ENCODE data around the gene SAMD1. TPM values are rescaled to one million over a fixed set of nuclear protein-coding genes. Genes with fewer than 3 reads are reported as not detected.

SAMD1 gene
- polyA plus RNA-seq, 1 experiment, result 5.1 TPM

- Histone ChIP-seq H3K27me3 (ENCODE audit: control insufficient read depth, insufficient read depth, low read length) (no peaks in the 10 kb centered on the region), H3K9me3 (ENCODE audit: control insufficient read depth, insufficient read depth, low read length) (no peaks in the 10 kb centered on the region; the same call in 1 of the 2 replicates), H3K27ac (ENCODE audit: low read depth, low read length) (no peak overlapping the region), H3K4me3 (ENCODE audit: low read depth, low read length) (no peak overlapping the region)
- CTCF ChIA-PET, result no interaction called here
- TF ChIP-seq CTCF (IDR thresholded peaks at IDR 0.05; ENCODE audit: low read depth, low read length), result no peak
- DNase-seq (ENCODE audit: low read depth, low spot score), result no peak
- POLR2A ChIA-PET, result no interaction called here
These were observed 4.5 kb downstream of the SAMD1 start for GRCh38 chr19:14086098-14086497.

- no peak for TF ChIP-seq CTCF (IDR thresholded peaks at IDR 0.05; ENCODE audit: low read depth, low read length)
- ChIA-PET CTCF (no interaction called here), POLR2A (no interaction called here)
- H3K27ac ChIP-seq (ENCODE audit: low read depth, low read length), result no peak within 1 kb of the TSS
- H3K9me3 ChIP-seq (ENCODE audit: control insufficient read depth, insufficient read depth, low read length), result no peaks in the 10 kb centered on the region; the same call in 1 of the 2 replicates
- DNase-seq (ENCODE audit: low read depth, low spot score), result no peak
- no peak within 1 kb of the TSS for H3K4me3 ChIP-seq (ENCODE audit: low read depth, low read length)
- no peaks in the 10 kb centered on the region for H3K27me3 ChIP-seq (ENCODE audit: control insufficient read depth, insufficient read depth, low read length)
These were observed 5.1 kb downstream of the SAMD1 start, which contains the start of gene C19orf67 for GRCh38 chr19:14085309-14085995. C19orf67 (minus strand) TSS chr19:14085783; CDS start chr19:14085627, 156 bp downstream.

- CTCF ChIA-PET, result interaction anchor here (1.3 to 1.7 kb wide), 3 partner anchors 54 to 265 kb away, joined by 3 to 5 read pairs (median 4); partner anchors contain the start of gene ASF1B
- POLR2A ChIA-PET, result interaction anchor here (1.0 kb wide), 1 partner anchor 153 kb away, joined by 3 read pairs; no protein-coding TSS in a partner anchor
- DNase-seq (ENCODE audit: low read depth, low spot score), result no peak
- Histone ChIP-seq H3K4me3 (ENCODE audit: low read depth, low read length) (no peak overlapping the region), H3K27me3 (ENCODE audit: control insufficient read depth, insufficient read depth, low read length) (no peaks in the 10 kb centered on the region), H3K27ac (ENCODE audit: low read depth, low read length) (no peak overlapping the region), H3K9me3 (ENCODE audit: control insufficient read depth, insufficient read depth, low read length) (no peaks in the 10 kb centered on the region; the same call in 1 of the 2 replicates)
- TF ChIP-seq CTCF (IDR thresholded peaks at IDR 0.05; ENCODE audit: low read depth, low read length), result no peak
These were observed 7.9 kb downstream of the SAMD1 start for GRCh38 chr19:14082675-14082960.

GRCh38 chr19:14081797-14082674 is 8.5 kb downstream of the SAMD1 start:
- ChIA-PET CTCF (interaction anchor here (1.3 to 1.7 kb wide), 3 partner anchors 54 to 266 kb away, joined by 3 to 5 read pairs (median 4); partner anchors contain the start of gene ASF1B), POLR2A (interaction anchor here (0.6 to 1.5 kb wide), 5 partner anchors 9 to 243 kb away, joined by 3 to 10 read pairs (median 3); partner anchors contain the start of gene PRKACA)
- TF ChIP-seq CTCF (IDR thresholded peaks at IDR 0.05; ENCODE audit: low read depth, low read length), result no peak
- DNase-seq (ENCODE audit: low read depth, low spot score), result no peak
- peak overlapping the region; percentile 75 for H3K4me3 ChIP-seq (ENCODE audit: low read depth, low read length)
- peak overlapping the region; percentile 86 for H3K27ac ChIP-seq (ENCODE audit: low read depth, low read length)
- H3K9me3 ChIP-seq (ENCODE audit: control insufficient read depth, insufficient read depth, low read length), result no peaks in the 10 kb centered on the region; the same call in 1 of the 2 replicates
- H3K27me3 ChIP-seq (ENCODE audit: control insufficient read depth, insufficient read depth, low read length), result no peaks in the 10 kb centered on the region
